HepG2 (cell line): ENCODE measurements around the gene ADARB1. TPM values are rescaled to one million over a fixed set of nuclear protein-coding genes. Genes with fewer than 3 reads are reported as not detected.

Experiments
- REPIN1 ChIP-seq: sonication (generic); formaldehyde crosslinking; IDR thresholded peaks from 2 replicates; pipeline ENCODE4 v1.8.0; 2022; ENCODE audit warnings: missing genetic modification reagents, low read depth, mild to moderate bottlenecking, borderline replicate concordance
- XRCC5 ChIP-seq: fragments of 200-400 bp; formaldehyde crosslinking; optimal IDR thresholded peaks from 2 replicates; pipeline ENCODE3; 2017; ENCODE audit warnings: mild to moderate bottlenecking, low read length
- polyA plus RNA-seq, 8 experiments: library from polyadenylated mRNA; depleted of rRNA in 3 of 8; stranded (reverse) in 7 of 8; unstranded in 1 of 8; fragments of >200 nt; fragmentation: Illumina TruSeq in 4 of 8; extraction: Trizol in 4 of 8; gene quantifications; 2 replicates each; pipeline versions ENCODE4 v1.2.1 to v1.2.3, GENCODE V29; 2011 to 2016; ENCODE audit warnings: low read depth in 4 of 8, missing spikeins in 1 of 8, mixed read lengths in 1 of 8; ENCODE audit not compliant: insufficient read depth in 1 of 8
- total RNA-seq, 5 experiments: library from RNA; depleted of rRNA; stranded (reverse); fragments of >200 nt; fragmentation: Illumina TruSeq; extraction: Trizol; gene quantifications; 2 replicates each; pipeline ENCODE4 v1.2.3, GENCODE V29; 2016; ENCODE audit warnings: low read depth in 1 of 5
- TF ChIP-seq, protein P1 (sequence below): fragments of 450-650 bp; IDR thresholded peaks from 2 replicates; pipeline ENCODE4 v1.6.1; 2017; ENCODE audit warnings: mild to moderate bottlenecking
- TF ChIP-seq, protein P2 (sequence below): sonication (generic); formaldehyde crosslinking; IDR thresholded peaks from 2 replicates; pipeline ENCODE4 v1.4.0; 2020; ENCODE audit warnings: missing genetic modification reagents

Gene ADARB1
- total and polyA plus RNA-seq, 2 of the 13 experiments (the other 11 are each of a cell fraction or from before 2014, with no cell fraction given), result 6.6 to 10.0 TPM

DNA sequence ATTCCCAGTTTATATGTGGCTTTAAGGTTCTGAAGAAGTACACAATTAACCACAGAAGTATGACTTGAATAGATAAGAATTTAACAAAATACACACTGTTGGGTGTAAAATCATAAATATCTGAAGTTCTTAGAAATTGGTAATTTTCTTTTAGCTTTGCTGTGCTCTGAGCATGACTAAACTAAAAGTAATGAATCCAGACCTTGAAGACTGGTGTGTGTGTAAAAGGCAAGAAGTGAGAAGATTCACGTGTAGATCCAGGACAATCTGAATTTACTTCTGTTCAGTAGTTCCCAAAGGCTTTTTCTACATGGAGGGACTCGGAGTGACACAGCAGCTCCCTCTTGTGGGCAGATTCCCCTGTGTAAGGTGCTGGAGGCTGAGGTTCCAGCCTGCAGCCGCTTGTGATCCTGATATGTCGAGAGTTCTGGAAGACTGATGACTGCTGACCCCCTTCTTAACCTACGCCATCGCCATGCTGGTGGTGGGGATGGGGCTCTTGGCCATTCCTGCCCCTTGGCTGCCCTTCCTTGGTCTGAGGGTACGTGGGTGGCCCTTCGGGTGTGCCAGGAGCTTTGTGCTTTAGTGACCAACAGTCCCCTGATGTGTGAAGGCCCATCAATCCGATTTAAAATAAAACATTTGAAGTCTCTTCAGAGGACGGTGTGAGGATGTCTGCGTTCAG is 62.7 kb downstream of the ADARB1 start (continued):
- TF ChIP-seq, protein P1, sequence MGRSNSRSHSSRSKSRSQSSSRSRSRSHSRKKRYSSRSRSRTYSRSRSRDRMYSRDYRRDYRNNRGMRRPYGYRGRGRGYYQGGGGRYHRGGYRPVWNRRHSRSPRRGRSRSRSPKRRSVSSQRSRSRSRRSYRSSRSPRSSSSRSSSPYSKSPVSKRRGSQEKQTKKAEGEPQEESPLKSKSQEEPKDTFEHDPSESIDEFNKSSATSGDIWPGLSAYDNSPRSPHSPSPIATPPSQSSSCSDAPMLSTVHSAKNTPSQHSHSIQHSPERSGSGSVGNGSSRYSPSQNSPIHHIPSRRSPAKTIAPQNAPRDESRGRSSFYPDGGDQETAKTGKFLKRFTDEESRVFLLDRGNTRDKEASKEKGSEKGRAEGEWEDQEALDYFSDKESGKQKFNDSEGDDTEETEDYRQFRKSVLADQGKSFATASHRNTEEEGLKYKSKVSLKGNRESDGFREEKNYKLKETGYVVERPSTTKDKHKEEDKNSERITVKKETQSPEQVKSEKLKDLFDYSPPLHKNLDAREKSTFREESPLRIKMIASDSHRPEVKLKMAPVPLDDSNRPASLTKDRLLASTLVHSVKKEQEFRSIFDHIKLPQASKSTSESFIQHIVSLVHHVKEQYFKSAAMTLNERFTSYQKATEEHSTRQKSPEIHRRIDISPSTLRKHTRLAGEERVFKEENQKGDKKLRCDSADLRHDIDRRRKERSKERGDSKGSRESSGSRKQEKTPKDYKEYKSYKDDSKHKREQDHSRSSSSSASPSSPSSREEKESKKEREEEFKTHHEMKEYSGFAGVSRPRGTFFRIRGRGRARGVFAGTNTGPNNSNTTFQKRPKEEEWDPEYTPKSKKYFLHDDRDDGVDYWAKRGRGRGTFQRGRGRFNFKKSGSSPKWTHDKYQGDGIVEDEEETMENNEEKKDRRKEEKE, result no peak
- no peak for TF ChIP-seq REPIN1 (CRISPR knock-in tag)
- peak; percentile 56 for TF ChIP-seq XRCC5
- TF ChIP-seq, protein P2, sequence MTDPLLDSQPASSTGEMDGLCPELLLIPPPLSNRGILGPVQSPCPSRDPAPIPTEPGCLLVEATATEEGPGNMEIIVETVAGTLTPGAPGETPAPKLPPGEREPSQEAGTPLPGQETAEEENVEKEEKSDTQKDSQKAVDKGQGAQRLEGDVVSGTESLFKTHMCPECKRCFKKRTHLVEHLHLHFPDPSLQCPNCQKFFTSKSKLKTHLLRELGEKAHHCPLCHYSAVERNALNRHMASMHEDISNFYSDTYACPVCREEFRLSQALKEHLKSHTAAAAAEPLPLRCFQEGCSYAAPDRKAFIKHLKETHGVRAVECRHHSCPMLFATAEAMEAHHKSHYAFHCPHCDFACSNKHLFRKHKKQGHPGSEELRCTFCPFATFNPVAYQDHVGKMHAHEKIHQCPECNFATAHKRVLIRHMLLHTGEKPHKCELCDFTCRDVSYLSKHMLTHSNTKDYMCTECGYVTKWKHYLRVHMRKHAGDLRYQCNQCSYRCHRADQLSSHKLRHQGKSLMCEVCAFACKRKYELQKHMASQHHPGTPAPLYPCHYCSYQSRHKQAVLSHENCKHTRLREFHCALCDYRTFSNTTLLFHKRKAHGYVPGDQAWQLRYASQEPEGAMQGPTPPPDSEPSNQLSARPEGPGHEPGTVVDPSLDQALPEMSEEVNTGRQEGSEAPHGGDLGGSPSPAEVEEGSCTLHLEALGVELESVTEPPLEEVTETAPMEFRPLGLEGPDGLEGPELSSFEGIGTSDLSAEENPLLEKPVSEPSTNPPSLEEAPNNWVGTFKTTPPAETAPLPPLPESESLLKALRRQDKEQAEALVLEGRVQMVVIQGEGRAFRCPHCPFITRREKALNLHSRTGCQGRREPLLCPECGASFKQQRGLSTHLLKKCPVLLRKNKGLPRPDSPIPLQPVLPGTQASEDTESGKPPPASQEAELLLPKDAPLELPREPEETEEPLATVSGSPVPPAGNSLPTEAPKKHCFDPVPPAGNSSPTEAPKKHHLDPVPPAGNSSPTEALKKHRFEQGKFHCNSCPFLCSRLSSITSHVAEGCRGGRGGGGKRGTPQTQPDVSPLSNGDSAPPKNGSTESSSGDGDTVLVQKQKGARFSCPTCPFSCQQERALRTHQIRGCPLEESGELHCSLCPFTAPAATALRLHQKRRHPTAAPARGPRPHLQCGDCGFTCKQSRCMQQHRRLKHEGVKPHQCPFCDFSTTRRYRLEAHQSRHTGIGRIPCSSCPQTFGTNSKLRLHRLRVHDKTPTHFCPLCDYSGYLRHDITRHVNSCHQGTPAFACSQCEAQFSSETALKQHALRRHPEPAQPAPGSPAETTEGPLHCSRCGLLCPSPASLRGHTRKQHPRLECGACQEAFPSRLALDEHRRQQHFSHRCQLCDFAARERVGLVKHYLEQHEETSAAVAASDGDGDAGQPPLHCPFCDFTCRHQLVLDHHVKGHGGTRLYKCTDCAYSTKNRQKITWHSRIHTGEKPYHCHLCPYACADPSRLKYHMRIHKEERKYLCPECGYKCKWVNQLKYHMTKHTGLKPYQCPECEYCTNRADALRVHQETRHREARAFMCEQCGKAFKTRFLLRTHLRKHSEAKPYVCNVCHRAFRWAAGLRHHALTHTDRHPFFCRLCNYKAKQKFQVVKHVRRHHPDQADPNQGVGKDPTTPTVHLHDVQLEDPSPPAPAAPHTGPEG (CRISPR knock-in tag), result no peak
